Measurements from ENCODE around the gene PABPC3.

DNA sequence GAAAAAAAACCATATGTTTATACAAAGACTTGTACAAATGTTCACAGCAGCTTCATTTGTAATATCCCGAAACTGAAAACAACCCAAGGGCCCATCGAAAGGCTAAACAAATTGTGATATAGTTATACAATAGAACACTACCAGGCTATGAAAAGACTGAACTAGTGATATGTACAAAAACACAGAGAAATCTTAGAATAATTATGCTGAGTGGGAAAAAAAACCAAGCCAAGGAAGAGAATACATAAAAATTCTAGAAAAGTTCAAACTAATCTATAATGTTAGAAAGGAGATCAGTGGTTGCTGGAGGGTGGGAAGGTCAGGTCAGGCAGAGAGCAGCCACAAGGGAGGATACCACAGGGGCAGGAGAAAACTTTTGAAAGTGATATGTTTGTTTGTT, 7.8 kb downstream of the PABPC3 start:
- no peak for TF ChIP-seq SNAI2 (CRISPR knock-in tag; IDR thresholded peaks at IDR 0.05)
- no peak for TF ChIP-seq TCF4 (CRISPR knock-in tag; IDR thresholded peaks at IDR 0.05; ENCODE audit: borderline replicate concordance)
- TF ChIP-seq ZNF8 (CRISPR knock-in tag; IDR thresholded peaks at IDR 0.05) = no peak
- TF ChIP-seq, protein P1, sequence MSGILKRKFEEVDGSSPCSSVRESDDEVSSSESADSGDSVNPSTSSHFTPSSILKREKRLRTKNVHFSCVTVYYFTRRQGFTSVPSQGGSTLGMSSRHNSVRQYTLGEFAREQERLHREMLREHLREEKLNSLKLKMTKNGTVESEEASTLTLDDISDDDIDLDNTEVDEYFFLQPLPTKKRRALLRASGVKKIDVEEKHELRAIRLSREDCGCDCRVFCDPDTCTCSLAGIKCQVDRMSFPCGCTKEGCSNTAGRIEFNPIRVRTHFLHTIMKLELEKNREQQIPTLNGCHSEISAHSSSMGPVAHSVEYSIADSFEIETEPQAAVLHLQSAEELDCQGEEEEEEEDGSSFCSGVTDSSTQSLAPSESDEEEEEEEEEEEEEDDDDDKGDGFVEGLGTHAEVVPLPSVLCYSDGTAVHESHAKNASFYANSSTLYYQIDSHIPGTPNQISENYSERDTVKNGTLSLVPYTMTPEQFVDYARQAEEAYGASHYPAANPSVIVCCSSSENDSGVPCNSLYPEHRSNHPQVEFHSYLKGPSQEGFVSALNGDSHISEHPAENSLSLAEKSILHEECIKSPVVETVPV (CRISPR knock-in tag; IDR thresholded peaks at IDR 0.05) = no peak
- no peak for TF ChIP-seq ZFP3 (CRISPR knock-in tag; IDR thresholded peaks at IDR 0.05)
- TF ChIP-seq PATZ1 (CRISPR knock-in tag; IDR thresholded peaks at IDR 0.05; ENCODE audit: borderline replicate concordance) = no peak
- TF ChIP-seq RARB (CRISPR knock-in tag; IDR thresholded peaks at IDR 0.05) = no peak
- no peak for TF ChIP-seq ZNF70 (CRISPR knock-in tag; IDR thresholded peaks at IDR 0.05)
- TF ChIP-seq, protein P2, sequence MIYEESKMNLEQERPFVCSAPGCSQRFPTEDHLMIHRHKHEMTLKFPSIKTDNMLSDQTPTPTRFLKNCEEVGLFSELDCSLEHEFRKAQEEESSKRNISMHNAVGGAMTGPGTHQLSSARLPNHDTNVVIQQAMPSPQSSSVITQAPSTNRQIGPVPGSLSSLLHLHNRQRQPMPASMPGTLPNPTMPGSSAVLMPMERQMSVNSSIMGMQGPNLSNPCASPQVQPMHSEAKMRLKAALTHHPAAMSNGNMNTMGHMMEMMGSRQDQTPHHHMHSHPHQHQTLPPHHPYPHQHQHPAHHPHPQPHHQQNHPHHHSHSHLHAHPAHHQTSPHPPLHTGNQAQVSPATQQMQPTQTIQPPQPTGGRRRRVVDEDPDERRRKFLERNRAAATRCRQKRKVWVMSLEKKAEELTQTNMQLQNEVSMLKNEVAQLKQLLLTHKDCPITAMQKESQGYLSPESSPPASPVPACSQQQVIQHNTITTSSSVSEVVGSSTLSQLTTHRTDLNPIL (CRISPR knock-in tag; IDR thresholded peaks at IDR 0.05; ENCODE audit: low read depth) = no peak
- TF ChIP-seq TOX (CRISPR knock-in tag; IDR thresholded peaks at IDR 0.05; ENCODE audit: borderline replicate concordance) = no peak
- TF ChIP-seq ZFP30 (CRISPR knock-in tag; IDR thresholded peaks at IDR 0.05) = no peak
- TF ChIP-seq PPARA (CRISPR knock-in tag; IDR thresholded peaks at IDR 0.05; ENCODE audit: borderline replicate concordance) = no peak
- no peak for TF ChIP-seq TSHZ2 (CRISPR knock-in tag; IDR thresholded peaks at IDR 0.05)
- no peak for TF ChIP-seq ZC3H10 (CRISPR knock-in tag; IDR thresholded peaks at IDR 0.05)
